Measurements from ENCODE around the gene PEPD. TPM values are rescaled to one million over a fixed set of nuclear protein-coding genes. Genes with fewer than 3 reads are reported as not detected.
A peak's percentile ranks its signal among the peaks of the same experiment; 100 is the strongest.

PEPD gene
- total and polyA plus RNA-seq, 2 of the 4 experiments (the other 2 are of a cell fraction) = 36.7 to 88.4 TPM

DNA sequence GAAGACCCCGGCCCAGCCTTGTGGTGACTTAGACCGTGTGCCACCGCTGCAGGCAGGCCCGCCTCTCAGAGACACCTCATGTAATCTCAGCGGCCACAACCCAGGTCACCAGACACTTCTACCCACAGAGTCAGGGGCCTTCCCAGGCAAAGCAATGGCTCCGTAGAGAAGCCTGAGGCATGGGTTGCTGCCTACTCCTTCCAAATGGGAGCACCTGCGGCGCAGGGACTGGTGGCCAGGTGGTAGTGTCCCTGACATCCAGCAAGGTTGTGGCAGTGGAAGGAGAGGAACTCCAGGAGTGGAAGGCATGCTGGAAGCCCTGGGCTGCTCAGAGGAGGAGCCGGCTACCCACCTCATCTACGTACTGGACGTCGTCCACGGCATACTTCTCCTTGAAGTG lies 21.0 kb downstream of the PEPD start:
- Histone ChIP-seq H4K20me1 (ENCODE audit: insufficient read depth, low read length) (no peaks in the 10 kb centered on the region; the same call in 1 of the 2 replicates), H3K4me3 (ENCODE audit: insufficient read depth, low read depth, low read length) (no peak overlapping the region), H3K36me3 (ENCODE audit: control insufficient read depth, insufficient read depth, low read length) (peaks cover 7% of the 10 kb centered on the region; the same call in 1 of the 2 replicates), H3K9ac (ENCODE audit: low read depth, low read length) (no peak overlapping the region), H3K23ac (ENCODE audit: low read depth, low read length) (no peak overlapping the region), H2AK5ac (ENCODE audit: low read depth, low read length) (no peak overlapping the region), H4K91ac (ENCODE audit: insufficient read depth, low read depth, low read length) (no peak overlapping the region), H3K4me2 (ENCODE audit: low read depth, low read length) (no peak overlapping the region), H3K79me1 (ENCODE audit: low read depth in 1 of 2, low read length in 2 of 2) (peaks cover 0 to 2% of the 10 kb centered on the region in 2 experiments; a peak in 2 of 4 replicates), H2AK9ac (replicated peaks; ENCODE audit: low read depth, low read length, poor library complexity) (no peak overlapping the region), H3K9me3 (ENCODE audit: control insufficient read depth, insufficient read depth, low read length) (no peaks in the 10 kb centered on the region), H2BK5ac (ENCODE audit: low read depth, low read length, poor library complexity, severe bottlenecking) (no peak overlapping the region), H3K9me1 (ENCODE audit: insufficient read depth, low read length) (0 out of 2 replicates have a peak, but pooled peaks cover under 1% of the 10 kb centered on the region), H2BK15ac (ENCODE audit: low read depth, low read length) (no peak overlapping the region), H3K27ac (ENCODE audit: insufficient read depth, low read length) (no peak overlapping the region), H4K5ac (ENCODE audit: low read depth, low read length) (no peak overlapping the region), H3K56ac (ENCODE audit: extremely low read depth, insufficient read depth, low read length) (no peak overlapping the region), H3K4me1 (ENCODE audit: control insufficient read depth, insufficient read depth, low read length) (no peaks in the 10 kb centered on the region), H3K27me3 (ENCODE audit: control insufficient read depth, insufficient read depth, low read length) (no peaks in the 10 kb centered on the region), H2AFZ (replicated peaks; ENCODE audit: low read length, poor library complexity) (peak overlapping the region; percentile 21), H2BK120ac (ENCODE audit: low read depth, low read length) (no peak overlapping the region), H4K8ac (ENCODE audit: low read depth in 2 of 2, low read length in 2 of 2) (no peak overlapping the region), H3K14ac (replicated peaks; ENCODE audit: low read depth, low read length) (no peak overlapping the region), H2BK20ac (ENCODE audit: low read depth, low read length) (no peak overlapping the region), H3K18ac (ENCODE audit: low read depth, low read length) (no peak overlapping the region), H3K4ac (ENCODE audit: low read depth, low read length) (no peak overlapping the region)
- DNase-seq (no peak), ATAC-seq (ENCODE audit: low read depth) (no peak)
- intact Hi-C loops (cut with micrococcal nuclease) = no loop called here
- BruUV-seq (replicated peaks) = no TSS peak
- in situ Hi-C loops (cut with MboI; ENCODE audit: low sequenced_read_pairs) = no loop called here
- no CpG with 5 or more reads among the region's 13 CpGs for WGBS, 2 experiments (ENCODE audit: extremely low coverage in 2 of 2, insufficient read length in 1 of 2)
- ChIA-PET CTCF (no interaction called here), POLR2A (ENCODE audit: unreplicated experiment) (no interaction called here)
- TF ChIP-seq MAFK (IDR thresholded peaks at IDR 0.05; ENCODE audit: low read depth, low read length) (no peak), RFX5 (IDR thresholded peaks at IDR 0.05; ENCODE audit: low read depth, low read length) (no peak), POLR2A (IDR thresholded peaks at IDR 0.05; ENCODE audit: low read depth, low read length) (no peak), MXI1 (IDR thresholded peaks at IDR 0.05; ENCODE audit: borderline replicate concordance, low read depth, low read length) (no peak), MAZ (IDR thresholded peaks at IDR 0.05; ENCODE audit: borderline replicate concordance, low read depth, low read length) (no peak), RAD21 (IDR thresholded peaks at IDR 0.05; ENCODE audit: low read length) (no peak), CHD1 (IDR thresholded peaks at IDR 0.05; ENCODE audit: low read depth, low read length) (no peak)
- TF ChIP-seq, protein P1, sequence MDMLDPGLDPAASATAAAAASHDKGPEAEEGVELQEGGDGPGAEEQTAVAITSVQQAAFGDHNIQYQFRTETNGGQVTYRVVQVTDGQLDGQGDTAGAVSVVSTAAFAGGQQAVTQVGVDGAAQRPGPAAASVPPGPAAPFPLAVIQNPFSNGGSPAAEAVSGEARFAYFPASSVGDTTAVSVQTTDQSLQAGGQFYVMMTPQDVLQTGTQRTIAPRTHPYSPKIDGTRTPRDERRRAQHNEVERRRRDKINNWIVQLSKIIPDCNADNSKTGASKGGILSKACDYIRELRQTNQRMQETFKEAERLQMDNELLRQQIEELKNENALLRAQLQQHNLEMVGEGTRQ (IDR thresholded peaks at IDR 0.05; ENCODE audit: low read depth, low read length) = no peak
- dilution Hi-C loops (cut with HindIII; ENCODE audit: low sequenced_read_pairs, unreplicated experiment) = no loop called here
